Vagina (tissue), 2 donors: ENCODE measurements around the gene EEF1AKMT4. TPM values are rescaled to one million over a fixed set of nuclear protein-coding genes. Genes with fewer than 3 reads are reported as not detected.

Experiments used
- DNase-seq, 2 donors: peaks; one replicate each; pipeline ENCODE4 v3.0.0-alpha.2; 2017; ENCODE audit errors: extremely low spot score in 2 of 2
- H3K27ac ChIP-seq: fragments of 200-600 bp; sonication (generic); one replicate; pipeline ENCODE4 v1.5.1; 2019
- H3K27me3 ChIP-seq: fragments of 200-600 bp; sonication (generic); one replicate; pipeline ENCODE4 v1.5.1; 2019
- H3K36me3 ChIP-seq, 2 donors: fragments of 200-600 bp; sonication (generic); one replicate each; pipeline ENCODE4 v1.5.1; 2017 to 2019
- H3K4me1 ChIP-seq: fragments of 200-600 bp; sonication (generic); one replicate; pipeline ENCODE4 v1.5.1; 2019
- H3K4me3 ChIP-seq, 2 donors: fragments of 200-600 bp; sonication (generic); 1 replicate in 1 of 2; 2 replicates in 1 of 2; pipeline ENCODE4 v1.5.1; 2016 to 2019
- H3K9me3 ChIP-seq: fragments of 200-600 bp; sonication (generic); one replicate; pipeline ENCODE4 v1.5.1; 2019
- POLR2A ChIP-seq, 2 donors: fragments of 450-650 bp; IDR thresholded peaks; one replicate each; pipeline ENCODE4 v1.6.1; 2017; ENCODE audit warnings: antibody characterized with exemption in 2 of 2, mild to moderate bottlenecking in 2 of 2, moderate library complexity in 2 of 2
- POLR2AphosphoS5 ChIP-seq, 2 donors: sonication (generic); formaldehyde crosslinking; IDR thresholded peaks; one replicate each; pipeline ENCODE4 v1.9.0; 2017; ENCODE audit warnings: antibody characterized with exemption in 2 of 2, mild to moderate bottlenecking in 2 of 2, low read depth in 1 of 2; ENCODE audit not compliant: insufficient read depth in 1 of 2
- intact Hi-C: fragments of 100-400 bp; cut with DNase I; formaldehyde crosslinking; loops from one replicate; pipeline ENCODE4 v1.15.1; 2023
- total RNA-seq: library from RNA; depleted of rRNA; stranded (reverse); fragments of >200 nt; gene quantifications from one replicate; pipeline ENCODE4 v1.2.3, GENCODE V29; 2016
- TF ChIP-seq, protein P1 (sequence below), 3 experiments: fragments of 450-650 bp in 2 of 3; fragments of 200-600 bp in 1 of 3; sonication (generic) in 1 of 3; IDR thresholded peaks; one replicate each; pipeline ENCODE4 v1.5.1; 2017 to 2019; ENCODE audit warnings: antibody characterized with exemption in 3 of 3, mild to moderate bottlenecking in 2 of 3, moderate library complexity in 2 of 3

Gene EEF1AKMT4
- total RNA-seq, 1 donor from 2014 or later = 5.6 TPM

- Histone ChIP-seq H3K9me3 (no peaks in the 10 kb centered on the region), H3K36me3 (no peaks in the 10 kb centered on the region), H3K27me3 (no peaks in the 10 kb centered on the region), H3K27ac (no peak overlapping the region), H3K4me3 (no peak overlapping the region), H3K4me1 (no peaks in the 10 kb centered on the region)
- TF ChIP-seq POLR2AphosphoS5 (IDR thresholded peaks at IDR 0.05; ENCODE audit: insufficient read depth in 1 of 2, low read depth in 1 of 2) = no peak
- no peak for TF ChIP-seq POLR2A (IDR thresholded peaks at IDR 0.05)
- TF ChIP-seq, protein P1, sequence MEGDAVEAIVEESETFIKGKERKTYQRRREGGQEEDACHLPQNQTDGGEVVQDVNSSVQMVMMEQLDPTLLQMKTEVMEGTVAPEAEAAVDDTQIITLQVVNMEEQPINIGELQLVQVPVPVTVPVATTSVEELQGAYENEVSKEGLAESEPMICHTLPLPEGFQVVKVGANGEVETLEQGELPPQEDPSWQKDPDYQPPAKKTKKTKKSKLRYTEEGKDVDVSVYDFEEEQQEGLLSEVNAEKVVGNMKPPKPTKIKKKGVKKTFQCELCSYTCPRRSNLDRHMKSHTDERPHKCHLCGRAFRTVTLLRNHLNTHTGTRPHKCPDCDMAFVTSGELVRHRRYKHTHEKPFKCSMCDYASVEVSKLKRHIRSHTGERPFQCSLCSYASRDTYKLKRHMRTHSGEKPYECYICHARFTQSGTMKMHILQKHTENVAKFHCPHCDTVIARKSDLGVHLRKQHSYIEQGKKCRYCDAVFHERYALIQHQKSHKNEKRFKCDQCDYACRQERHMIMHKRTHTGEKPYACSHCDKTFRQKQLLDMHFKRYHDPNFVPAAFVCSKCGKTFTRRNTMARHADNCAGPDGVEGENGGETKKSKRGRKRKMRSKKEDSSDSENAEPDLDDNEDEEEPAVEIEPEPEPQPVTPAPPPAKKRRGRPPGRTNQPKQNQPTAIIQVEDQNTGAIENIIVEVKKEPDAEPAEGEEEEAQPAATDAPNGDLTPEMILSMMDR (IDR thresholded peaks at IDR 0.05) = no peak
- DNase-seq = no peak
- intact Hi-C loops = loop anchor here (10.0 kb wide), 1 partner anchor 231 kb away; no protein-coding TSS in a partner anchor
These were observed 34.2 kb downstream of the EEF1AKMT4 start for GRCh38 chr3:184283681-184284080.

GRCh38 chr3:184284696-184285095, 35.2 kb downstream of the EEF1AKMT4 start:
- Histone ChIP-seq H3K27ac (no peak overlapping the region), H3K9me3 (no peaks in the 10 kb centered on the region), H3K27me3 (no peaks in the 10 kb centered on the region), H3K4me1 (no peaks in the 10 kb centered on the region), H3K4me3 (no peak overlapping the region), H3K36me3 (no peaks in the 10 kb centered on the region)
- DNase-seq = no peak
- TF ChIP-seq POLR2AphosphoS5 (IDR thresholded peaks at IDR 0.05; ENCODE audit: insufficient read depth in 1 of 2, low read depth in 1 of 2) (no peak), POLR2A (IDR thresholded peaks at IDR 0.05) (no peak)
- TF ChIP-seq, protein P1 (IDR thresholded peaks at IDR 0.05) = no peak
- intact Hi-C loops = loop anchor here (10.0 kb wide), 1 partner anchor 230 kb away; no protein-coding TSS in a partner anchor

DNA sequence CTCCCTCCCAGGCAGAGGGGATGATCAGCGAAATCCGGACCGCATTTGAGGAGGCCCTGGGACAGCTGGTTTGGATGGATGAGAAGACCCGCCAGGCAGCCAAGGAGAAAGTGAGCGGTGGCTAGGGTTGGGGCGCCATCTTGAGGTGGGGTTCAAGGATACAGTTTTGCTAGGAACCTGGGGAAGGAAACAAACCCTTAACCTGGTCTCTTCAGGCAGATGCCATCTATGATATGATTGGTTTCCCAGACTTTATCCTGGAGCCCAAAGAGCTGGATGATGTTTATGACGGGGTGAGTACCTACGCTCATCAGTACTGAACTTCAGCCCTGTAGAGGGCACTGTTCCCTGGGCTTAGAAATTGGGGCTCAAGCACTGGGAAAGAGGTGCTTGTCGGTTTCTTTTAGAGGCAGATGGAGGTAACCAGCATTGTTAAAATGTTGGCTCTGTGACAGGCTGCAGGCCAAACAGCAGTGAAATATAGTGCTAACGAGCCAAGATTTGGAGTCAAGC, 40.0 kb downstream of the EEF1AKMT4 start:
- intact Hi-C loops = loop anchor here (10.0 kb wide), 1 partner anchor 225 kb away; no protein-coding TSS in a partner anchor
- Histone ChIP-seq H3K27me3 (no peaks in the 10 kb centered on the region), H3K36me3 (no peaks in the 10 kb centered on the region), H3K9me3 (no peaks in the 10 kb centered on the region), H3K27ac (no peak overlapping the region), H3K4me1 (no peaks in the 10 kb centered on the region), H3K4me3 (no peak overlapping the region)
- TF ChIP-seq, protein P1 (IDR thresholded peaks at IDR 0.05) = peak in 1 of 3 experiments; percentile 23
- TF ChIP-seq POLR2A (IDR thresholded peaks at IDR 0.05) (no peak), POLR2AphosphoS5 (IDR thresholded peaks at IDR 0.05; ENCODE audit: insufficient read depth in 1 of 2, low read depth in 1 of 2) (no peak)
- no peak for DNase-seq

- Histone ChIP-seq H3K9me3 (no peaks in the 10 kb centered on the region), H3K4me1 (no peaks in the 10 kb centered on the region), H3K27ac (no peak overlapping the region), H3K36me3 (no peaks in the 10 kb centered on the region), H3K4me3 (no peak overlapping the region), H3K27me3 (no peaks in the 10 kb centered on the region)
- TF ChIP-seq POLR2AphosphoS5 (IDR thresholded peaks at IDR 0.05; ENCODE audit: insufficient read depth in 1 of 2, low read depth in 1 of 2) = no peak
- TF ChIP-seq, protein P1 (IDR thresholded peaks at IDR 0.05) = no peak
- TF ChIP-seq POLR2A (IDR thresholded peaks at IDR 0.05) = no peak
- intact Hi-C loops = no loop called here
- no peak for DNase-seq
These were observed 40.9 kb downstream of the EEF1AKMT4 start for GRCh38 chr3:184290331-184290730.

DNA sequence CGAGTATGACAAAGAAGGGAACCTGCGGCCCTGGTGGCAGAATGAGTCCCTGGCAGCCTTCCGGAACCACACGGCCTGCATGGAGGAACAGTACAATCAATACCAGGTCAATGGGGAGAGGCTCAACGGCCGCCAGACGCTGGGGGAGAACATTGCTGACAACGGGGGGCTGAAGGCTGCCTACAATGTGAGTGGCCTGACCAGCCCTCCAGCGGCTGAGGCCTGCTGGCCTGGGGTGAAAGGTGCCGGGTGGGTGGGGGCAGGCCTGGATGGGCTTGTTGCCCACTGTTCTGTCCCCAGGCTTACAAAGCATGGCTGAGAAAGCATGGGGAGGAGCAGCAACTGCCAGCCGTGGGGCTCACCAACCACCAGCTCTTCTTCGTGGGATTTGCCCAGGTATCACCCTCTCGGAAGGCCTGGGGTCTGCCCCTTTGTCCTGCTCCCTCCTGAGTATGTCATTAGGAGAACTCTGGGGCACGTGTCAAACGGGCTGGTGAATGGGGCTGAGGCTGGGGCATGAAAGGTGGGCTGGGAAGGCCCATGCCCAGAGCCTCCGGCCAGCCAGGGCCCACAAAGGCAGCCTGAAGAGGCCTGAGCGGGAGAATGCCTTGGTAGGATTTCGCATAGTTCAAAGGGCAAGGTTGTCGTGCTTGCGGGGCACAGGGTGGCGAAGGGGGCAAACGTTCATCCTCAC, 41.7 kb downstream of the EEF1AKMT4 start:
- DNase-seq = no peak
- Histone ChIP-seq H3K27ac (no peak overlapping the region), H3K4me1 (no peaks in the 10 kb centered on the region), H3K36me3 (no peaks in the 10 kb centered on the region), H3K27me3 (no peaks in the 10 kb centered on the region), H3K9me3 (no peaks in the 10 kb centered on the region), H3K4me3 (no peak overlapping the region)
- TF ChIP-seq POLR2A (IDR thresholded peaks at IDR 0.05) = no peak
- TF ChIP-seq, protein P1 (IDR thresholded peaks at IDR 0.05) = no peak
- intact Hi-C loops = no loop called here
